GM12878 (cell line): ENCODE results near the gene METTL1. TPM values are rescaled to one million over a fixed set of nuclear protein-coding genes. Genes with fewer than 3 reads are reported as not detected.

ENCODE experiments used
- ATAC-seq: fragments of 200-7000 bp; cut with Tn5 transposase; 3 replicates; pipeline ENCODE4 v1.9.1; 2020; ENCODE audit warnings: mild to moderate bottlenecking, moderate library complexity
- BruUV-seq: library from RNA; stranded (reverse); fragments of 400-500 nt; replicated peaks from 2 replicates; lab custom pipeline; 2021; lab: Mats Ljungman, UMichigan
- CTCF ChIA-PET: fragments of 300-600 bp; sonication (Branson Sonifier 250); formaldehyde crosslinking; extraction: SDS; loops from one replicate; lab custom pipeline; 2021; ENCODE audit warnings: inconsistent platforms; lab: Yijun Ruan, JAX
- POLR2A ChIA-PET: fragments of 350-600 bp; formaldehyde crosslinking; extraction: SDS; loops from one replicate; lab custom pipeline; 2021; ENCODE audit warnings: inconsistent platforms; lab: Charles Lee
- RAD21 ChIA-PET: fragments of 300-600 bp; sonication (Branson Sonifier 250); formaldehyde crosslinking; loops from one replicate; lab custom pipeline; 2023; ENCODE audit warnings: antibody characterized with exemption; ENCODE audit not compliant: unreplicated experiment; lab: Charles Lee
- SMC1A ChIA-PET: fragments of 300-600 bp; sonication (Branson Sonifier 250); formaldehyde crosslinking; loops from one replicate; lab custom pipeline; 2023; ENCODE audit not compliant: unreplicated experiment, uncharacterized antibody; lab: Charles Lee
- DNase-seq: peaks from one replicate; pipeline ENCODE4 v3.0.0-alpha.2; 2011; ENCODE audit warnings: low read depth, low spot score
- FAIRE-seq: peaks from 3 replicates; lab custom pipeline; 2011; peaks lifted over from hg19 to GRCh38; lab: Jason Lieb, UNC
- H2AFZ ChIP-seq: 2 replicates; pipeline ENCODE4 v1.6.0; 2011; ENCODE audit warnings: low read depth, low read length, control low read depth; ENCODE audit not compliant: control insufficient read depth
- H3K27ac ChIP-seq: 2 replicates; pipeline ENCODE4 v1.5.1; 2011; ENCODE audit warnings: control low read depth; ENCODE audit not compliant: control insufficient read depth, insufficient read depth
- H3K27me3 ChIP-seq, 2 experiments: replicated peaks in 1 of 2; 2 replicates each; pipeline versions ENCODE4 v1.6.0 to v1.6.1; 2011; ENCODE audit warnings: low read length in 1 of 2; ENCODE audit not compliant: control insufficient read depth in 2 of 2, insufficient read depth in 2 of 2
- H3K36me3 ChIP-seq, 2 experiments: 2 replicates each; pipeline ENCODE4 v1.5.1; 2011; ENCODE audit warnings: low read length in 1 of 2; ENCODE audit not compliant: control insufficient read depth in 2 of 2, insufficient read depth in 2 of 2
- H3K4me1 ChIP-seq: 2 replicates; pipeline ENCODE4 v1.6.1; 2011; ENCODE audit warnings: mild to moderate bottlenecking, low read length, moderate library complexity, mixed read lengths; ENCODE audit not compliant: control insufficient read depth, insufficient read depth
- H3K4me2 ChIP-seq: 2 replicates; pipeline ENCODE4 v1.6.0; 2011; ENCODE audit warnings: control low read depth; ENCODE audit not compliant: control insufficient read depth, insufficient read depth
- H3K4me3 ChIP-seq: fragments of 200-600 bp; sonication (generic); 2 replicates; pipeline ENCODE4 v1.5.1; 2016
- H3K79me2 ChIP-seq: 2 replicates; pipeline ENCODE4 v1.6.0; 2011; ENCODE audit warnings: low read length; ENCODE audit not compliant: control insufficient read depth, insufficient read depth
- H3K9ac ChIP-seq: 2 replicates; pipeline ENCODE4 v1.8.0; 2011; ENCODE audit warnings: low read length, control low read depth, mixed read lengths; ENCODE audit not compliant: control insufficient read depth, insufficient read depth
- H3K9me3 ChIP-seq: replicated peaks from 3 replicates; pipeline ENCODE4 v1.5.1; 2011; ENCODE audit warnings: mild to moderate bottlenecking, low read length; ENCODE audit not compliant: control insufficient read depth, insufficient read depth
- H4K20me1 ChIP-seq: 2 replicates; pipeline ENCODE4 v1.6.0; 2011; ENCODE audit not compliant: control insufficient read depth, insufficient read depth
- GATAD2B ChIP-seq: fragments of 450-650 bp; conservative IDR thresholded peaks from 2 replicates; pipeline ENCODE4 v1.6.1; 2017; ENCODE audit warnings: low read depth, mild to moderate bottlenecking, moderate library complexity
- NRF1 ChIP-seq: conservative IDR thresholded peaks from 2 replicates; pipeline ENCODE4 v1.6.1; 2011; ENCODE audit warnings: mild to moderate bottlenecking, low read depth, low read length, improper control_type of control experiment
- PAX5 ChIP-seq: IDR thresholded peaks from 2 replicates; pipeline ENCODE4 v1.6.1; 2011; ENCODE audit warnings: low read depth, low read length, borderline replicate concordance
- POLR2AphosphoS2 ChIP-seq: IDR thresholded peaks from 2 replicates; pipeline ENCODE4 v1.6.1; 2011; ENCODE audit warnings: low read depth, mild to moderate bottlenecking, low read length, improper control_type of control experiment, moderate library complexity
- POLR2AphosphoS5 ChIP-seq: IDR thresholded peaks from 2 replicates; pipeline ENCODE4 v1.6.1; 2011; ENCODE audit warnings: mild to moderate bottlenecking, low read length, inconsistent platforms
- TBL1XR1 ChIP-seq: IDR thresholded peaks from 2 replicates; pipeline ENCODE4 v1.6.1; 2012; ENCODE audit warnings: low read depth, low read length, improper control_type of control experiment
- ZBED1 ChIP-seq: IDR thresholded peaks from 2 replicates; pipeline ENCODE4 v1.6.1; 2016; ENCODE audit warnings: borderline replicate concordance
- WGBS: methylation state at CpG from one replicate; pipeline ENCODE4 v1.1.6; 2016; ENCODE audit warnings: low lambda C conversion rate; ENCODE audit not compliant: insufficient replicate concordance, insufficient coverage; ENCODE audit errors: missing lambda C conversion rate; 5-methylcytosine and 5-hydroxymethylcytosine counted together
- in situ Hi-C: fragments of 300-500 bp; cut with MboI; formaldehyde crosslinking; loops from 9 replicates; pipeline ENCODE4 v1.14.3; 2018; ENCODE audit warnings: mixed read lengths
- intact Hi-C: fragments of 100-400 bp; cut with micrococcal nuclease; formaldehyde crosslinking; loops from one replicate; pipeline ENCODE4 v1.14.2; 2022; ENCODE audit not compliant: unreplicated experiment
- polyA plus RNA-seq, 11 experiments: library from polyadenylated mRNA; depleted of rRNA in 4 of 11; unstranded in 6 of 11; stranded (reverse) in 5 of 11; fragments of >200 nt; fragmentation: Nextera tagmentation in 4 of 11; fragmentation: Illumina TruSeq in 1 of 11; extraction: Ambion mirVana in 4 of 11; extraction: Trizol in 1 of 11; gene quantifications; 1 replicate in 1 of 11; 2 replicates in 10 of 11; pipeline versions ENCODE4 v1.2.1 to v1.2.3, GENCODE V29; 2011 to 2016; ENCODE audit warnings: inconsistent platforms in 2 of 11, missing spikeins in 2 of 11, low read depth in 1 of 11
- total RNA-seq, 4 experiments: library from RNA; depleted of rRNA in 3 of 4; stranded (reverse); fragments of >200 nt in 3 of 4; fragmentation: Illumina TruSeq in 1 of 4; extraction: Trizol in 1 of 4; gene quantifications; 2 replicates each; pipeline versions ENCODE4 v1.2.1 to v1.2.3, GENCODE V29; 2013 to 2021
- TF ChIP-seq, protein P1 (sequence below): fragments of 450-650 bp; IDR thresholded peaks from 2 replicates; pipeline ENCODE4 v1.6.1; 2016; ENCODE audit warnings: mild to moderate bottlenecking, moderate library complexity, borderline replicate concordance
- TF ChIP-seq, protein P2 (sequence below): fragments of 450-650 bp; IDR thresholded peaks from 2 replicates; pipeline ENCODE4 v1.6.1; 2018; ENCODE audit warnings: borderline replicate concordance, mild to moderate bottlenecking; ENCODE audit not compliant: partially characterized antibody
- TF ChIP-seq, protein P3 (sequence below): fragments of 450-650 bp; IDR thresholded peaks from 2 replicates; pipeline ENCODE4 v1.6.1; 2017; ENCODE audit warnings: low read depth, mild to moderate bottlenecking, moderate library complexity
- TF ChIP-seq, protein P4 (sequence below): fragments of 150-350 bp; IDR thresholded peaks from 2 replicates; pipeline ENCODE4 v1.6.1; 2016; ENCODE audit warnings: low read depth, low read length

Gene METTL1
- total and polyA plus RNA-seq, 10 of the 15 experiments (the other 5 are each of a cell fraction or from before 2014, with no cell fraction given), result 11.3 to 44.3 (median 30.6) TPM

DNA sequence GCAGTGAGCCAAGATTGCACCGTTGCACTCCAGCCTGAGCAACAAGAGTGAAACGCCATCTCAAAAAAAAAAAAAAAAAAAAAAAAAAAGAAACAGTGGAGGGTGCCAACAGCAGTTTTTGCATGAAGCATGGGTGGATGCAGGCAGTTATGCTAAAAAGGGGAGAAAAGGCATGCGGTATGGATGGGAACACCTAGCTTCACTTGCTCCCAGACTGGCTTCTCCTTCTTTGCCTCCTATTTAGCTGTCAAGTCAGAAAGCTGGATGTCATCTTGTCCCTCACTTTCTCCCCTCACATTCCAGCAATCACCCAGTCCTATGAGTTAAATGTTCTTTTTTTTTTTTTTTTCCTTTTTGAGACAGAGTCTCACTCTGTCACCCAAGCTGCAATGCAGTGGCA is 3.1 kb upstream of the METTL1 start:
- Histone ChIP-seq H3K27ac (no peak overlapping the region), H3K9me3 (no peaks in the 10 kb centered on the region), H3K27me3 (no peaks in the 10 kb centered on the region), H3K4me3 (no peak overlapping the region), H3K36me3 (peaks cover 0 to 4% of the 10 kb centered on the region in 2 experiments; a peak in 1 of 4 replicates), H3K9ac (no peak overlapping the region), H4K20me1 (no peaks in the 10 kb centered on the region), H2AFZ (no peak overlapping the region), H3K4me2 (no peak overlapping the region), H3K4me1 (peaks cover 3% of the 10 kb centered on the region), H3K79me2 (no peaks in the 10 kb centered on the region)
- FAIRE-seq, result no peak
- RAD21 ChIA-PET, result interaction anchor here (0.7 kb wide), 1 partner anchor 650 kb away, joined by 3 read pairs; no protein-coding TSS in a partner anchor
- WGBS, result 100% methylated on average over 1 of the region's 3 CpGs
- SMC1A ChIA-PET, result interaction anchor here (0.7 kb wide), 1 partner anchor 17 kb away, joined by 3 read pairs; no protein-coding TSS in a partner anchor
- intact Hi-C loops (no loop called here), in situ Hi-C loops (no loop called here)
- DNase-seq, result no peak
- CTCF ChIA-PET, result interaction anchor here (0.6 to 3.0 kb wide), 7 partner anchors 9 to 108 kb away, joined by 3 to 10 read pairs (median 3); no protein-coding TSS in a partner anchor
- no TSS peak for BruUV-seq
- POLR2A ChIA-PET, result interaction anchor here (0.6 to 1.4 kb wide), 2 partner anchors 19 to 52 kb away, joined by 3 to 8 read pairs; no protein-coding TSS in a partner anchor
- no peak for ATAC-seq
- TF ChIP-seq, protein P1, sequence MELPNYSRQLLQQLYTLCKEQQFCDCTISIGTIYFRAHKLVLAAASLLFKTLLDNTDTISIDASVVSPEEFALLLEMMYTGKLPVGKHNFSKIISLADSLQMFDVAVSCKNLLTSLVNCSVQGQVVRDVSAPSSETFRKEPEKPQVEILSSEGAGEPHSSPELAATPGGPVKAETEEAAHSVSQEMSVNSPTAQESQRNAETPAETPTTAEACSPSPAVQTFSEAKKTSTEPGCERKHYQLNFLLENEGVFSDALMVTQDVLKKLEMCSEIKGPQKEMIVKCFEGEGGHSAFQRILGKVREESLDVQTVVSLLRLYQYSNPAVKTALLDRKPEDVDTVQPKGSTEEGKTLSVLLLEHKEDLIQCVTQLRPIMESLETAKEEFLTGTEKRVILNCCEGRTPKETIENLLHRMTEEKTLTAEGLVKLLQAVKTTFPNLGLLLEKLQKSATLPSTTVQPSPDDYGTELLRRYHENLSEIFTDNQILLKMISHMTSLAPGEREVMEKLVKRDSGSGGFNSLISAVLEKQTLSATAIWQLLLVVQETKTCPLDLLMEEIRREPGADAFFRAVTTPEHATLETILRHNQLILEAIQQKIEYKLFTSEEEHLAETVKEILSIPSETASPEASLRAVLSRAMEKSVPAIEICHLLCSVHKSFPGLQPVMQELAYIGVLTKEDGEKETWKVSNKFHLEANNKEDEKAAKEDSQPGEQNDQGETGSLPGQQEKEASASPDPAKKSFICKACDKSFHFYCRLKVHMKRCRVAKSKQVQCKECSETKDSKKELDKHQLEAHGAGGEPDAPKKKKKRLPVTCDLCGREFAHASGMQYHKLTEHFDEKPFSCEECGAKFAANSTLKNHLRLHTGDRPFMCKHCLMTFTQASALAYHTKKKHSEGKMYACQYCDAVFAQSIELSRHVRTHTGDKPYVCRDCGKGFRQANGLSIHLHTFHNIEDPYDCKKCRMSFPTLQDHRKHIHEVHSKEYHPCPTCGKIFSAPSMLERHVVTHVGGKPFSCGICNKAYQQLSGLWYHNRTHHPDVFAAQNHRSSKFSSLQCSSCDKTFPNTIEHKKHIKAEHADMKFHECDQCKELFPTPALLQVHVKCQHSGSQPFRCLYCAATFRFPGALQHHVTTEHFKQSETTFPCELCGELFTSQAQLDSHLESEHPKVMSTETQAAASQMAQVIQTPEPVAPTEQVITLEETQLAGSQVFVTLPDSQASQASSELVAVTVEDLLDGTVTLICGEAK, result no peak
- TF ChIP-seq PAX5 (no peak), GATAD2B (no peak), TBL1XR1 (no peak), NRF1 (no peak), POLR2AphosphoS5 (no peak), ZBED1 (no peak), POLR2AphosphoS2 (no peak)
- TF ChIP-seq, protein P2, sequence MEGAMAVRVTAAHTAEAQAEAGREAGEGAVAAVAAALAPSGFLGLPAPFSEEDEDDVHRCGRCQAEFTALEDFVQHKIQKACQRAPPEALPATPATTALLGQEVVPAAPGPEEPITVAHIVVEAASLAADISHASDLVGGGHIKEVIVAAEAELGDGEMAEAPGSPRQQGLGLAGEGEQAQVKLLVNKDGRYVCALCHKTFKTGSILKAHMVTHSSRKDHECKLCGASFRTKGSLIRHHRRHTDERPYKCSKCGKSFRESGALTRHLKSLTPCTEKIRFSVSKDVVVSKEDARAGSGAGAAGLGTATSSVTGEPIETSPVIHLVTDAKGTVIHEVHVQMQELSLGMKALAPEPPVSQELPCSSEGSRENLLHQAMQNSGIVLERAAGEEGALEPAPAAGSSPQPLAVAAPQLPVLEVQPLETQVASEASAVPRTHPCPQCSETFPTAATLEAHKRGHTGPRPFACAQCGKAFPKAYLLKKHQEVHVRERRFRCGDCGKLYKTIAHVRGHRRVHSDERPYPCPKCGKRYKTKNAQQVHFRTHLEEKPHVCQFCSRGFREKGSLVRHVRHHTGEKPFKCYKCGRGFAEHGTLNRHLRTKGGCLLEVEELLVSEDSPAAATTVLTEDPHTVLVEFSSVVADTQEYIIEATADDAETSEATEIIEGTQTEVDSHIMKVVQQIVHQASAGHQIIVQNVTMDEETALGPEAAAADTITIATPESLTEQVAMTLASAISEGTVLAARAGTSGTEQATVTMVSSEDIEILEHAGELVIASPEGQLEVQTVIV, result no peak
- TF ChIP-seq, protein P3, sequence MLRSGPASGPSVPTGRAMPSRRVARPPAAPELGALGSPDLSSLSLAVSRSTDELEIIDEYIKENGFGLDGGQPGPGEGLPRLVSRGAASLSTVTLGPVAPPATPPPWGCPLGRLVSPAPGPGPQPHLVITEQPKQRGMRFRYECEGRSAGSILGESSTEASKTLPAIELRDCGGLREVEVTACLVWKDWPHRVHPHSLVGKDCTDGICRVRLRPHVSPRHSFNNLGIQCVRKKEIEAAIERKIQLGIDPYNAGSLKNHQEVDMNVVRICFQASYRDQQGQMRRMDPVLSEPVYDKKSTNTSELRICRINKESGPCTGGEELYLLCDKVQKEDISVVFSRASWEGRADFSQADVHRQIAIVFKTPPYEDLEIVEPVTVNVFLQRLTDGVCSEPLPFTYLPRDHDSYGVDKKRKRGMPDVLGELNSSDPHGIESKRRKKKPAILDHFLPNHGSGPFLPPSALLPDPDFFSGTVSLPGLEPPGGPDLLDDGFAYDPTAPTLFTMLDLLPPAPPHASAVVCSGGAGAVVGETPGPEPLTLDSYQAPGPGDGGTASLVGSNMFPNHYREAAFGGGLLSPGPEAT, result no peak
- TF ChIP-seq, protein P4, sequence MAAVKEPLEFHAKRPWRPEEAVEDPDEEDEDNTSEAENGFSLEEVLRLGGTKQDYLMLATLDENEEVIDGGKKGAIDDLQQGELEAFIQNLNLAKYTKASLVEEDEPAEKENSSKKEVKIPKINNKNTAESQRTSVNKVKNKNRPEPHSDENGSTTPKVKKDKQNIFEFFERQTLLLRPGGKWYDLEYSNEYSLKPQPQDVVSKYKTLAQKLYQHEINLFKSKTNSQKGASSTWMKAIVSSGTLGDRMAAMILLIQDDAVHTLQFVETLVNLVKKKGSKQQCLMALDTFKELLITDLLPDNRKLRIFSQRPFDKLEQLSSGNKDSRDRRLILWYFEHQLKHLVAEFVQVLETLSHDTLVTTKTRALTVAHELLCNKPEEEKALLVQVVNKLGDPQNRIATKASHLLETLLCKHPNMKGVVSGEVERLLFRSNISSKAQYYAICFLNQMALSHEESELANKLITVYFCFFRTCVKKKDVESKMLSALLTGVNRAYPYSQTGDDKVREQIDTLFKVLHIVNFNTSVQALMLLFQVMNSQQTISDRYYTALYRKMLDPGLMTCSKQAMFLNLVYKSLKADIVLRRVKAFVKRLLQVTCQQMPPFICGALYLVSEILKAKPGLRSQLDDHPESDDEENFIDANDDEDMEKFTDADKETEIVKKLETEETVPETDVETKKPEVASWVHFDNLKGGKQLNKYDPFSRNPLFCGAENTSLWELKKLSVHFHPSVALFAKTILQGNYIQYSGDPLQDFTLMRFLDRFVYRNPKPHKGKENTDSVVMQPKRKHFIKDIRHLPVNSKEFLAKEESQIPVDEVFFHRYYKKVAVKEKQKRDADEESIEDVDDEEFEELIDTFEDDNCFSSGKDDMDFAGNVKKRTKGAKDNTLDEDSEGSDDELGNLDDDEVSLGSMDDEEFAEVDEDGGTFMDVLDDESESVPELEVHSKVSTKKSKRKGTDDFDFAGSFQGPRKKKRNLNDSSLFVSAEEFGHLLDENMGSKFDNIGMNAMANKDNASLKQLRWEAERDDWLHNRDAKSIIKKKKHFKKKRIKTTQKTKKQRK, result no peak
